ENCODE results near the gene SLC6A6. TPM values are rescaled to one million over a fixed set of nuclear protein-coding genes. Genes with fewer than 3 reads are reported as not detected.

The SLC6A6 gene
- total and polyA plus RNA-seq, 10 of the 15 experiments (the other 5 are each of a cell fraction or from before 2014, with no cell fraction given): 5.6 to 47.0 (median 20.2) TPM

DNA sequence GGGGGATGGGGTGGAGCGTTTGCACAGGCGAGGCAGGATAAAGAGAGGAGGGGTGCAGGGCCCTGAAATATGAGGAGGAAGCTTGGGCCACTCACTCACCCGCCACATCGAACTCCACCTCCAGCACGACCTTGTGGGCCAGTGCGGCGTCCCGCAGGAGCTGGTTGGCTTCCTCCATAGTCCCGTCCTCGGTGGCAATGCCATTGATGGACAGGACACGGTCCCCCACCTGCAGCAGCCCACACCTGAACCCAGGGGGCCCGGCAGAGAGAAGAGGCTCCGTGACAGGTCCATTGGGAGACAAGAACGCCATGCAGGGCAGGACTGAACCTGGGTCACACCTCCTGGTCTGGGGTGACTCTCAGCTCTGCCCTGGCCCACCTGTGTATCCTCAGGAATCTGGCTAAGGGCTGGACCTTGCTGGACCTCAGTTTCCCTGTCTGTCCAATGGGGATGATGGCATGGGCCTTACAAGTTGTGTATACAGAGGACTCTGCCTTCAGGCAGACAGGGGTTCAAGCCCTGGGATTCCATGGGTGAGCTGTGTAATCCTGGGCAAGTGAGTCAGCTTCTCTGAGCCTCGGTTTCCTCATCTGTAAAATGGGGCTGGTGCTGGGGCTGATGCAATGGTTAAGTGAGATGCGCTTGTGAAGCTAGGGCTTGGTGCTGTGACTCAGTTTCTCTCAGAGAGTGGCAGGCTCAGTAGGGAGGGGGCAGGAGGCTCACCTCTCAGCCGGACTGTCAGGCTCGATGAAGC, 111.3 kb downstream of the SLC6A6 start:
- in situ Hi-C loops (cut with MboI) (no loop called here), intact Hi-C loops (cut with micrococcal nuclease; ENCODE audit: unreplicated experiment) (no loop called here)
- WGBS (ENCODE audit: insufficient coverage, insufficient replicate concordance, low lambda C conversion rate, missing lambda C conversion rate): 32% methylated on average over 18 of the region's 18 CpGs
- no peak overlapping the region for H3K9ac ChIP-seq (ENCODE audit: control insufficient read depth, insufficient read depth, low read length)
- no peak for ATAC-seq
- no peak for DNase-seq (ENCODE audit: low read depth, low spot score)
- no peak overlapping the region for H3K4me3 ChIP-seq
- ChIA-PET POLR2A (interaction anchor here (0.6 kb wide), 1 partner anchor 343 kb away, joined by 3 read pairs; no protein-coding TSS in a partner anchor), SMC1A (ENCODE audit: uncharacterized antibody, unreplicated experiment) (no interaction called here), RAD21 (ENCODE audit: unreplicated experiment) (no interaction called here), CTCF (interaction anchor here (0.8 kb wide), 1 partner anchor 408 kb away, joined by 3 read pairs; no protein-coding TSS in a partner anchor)
- H3K27me3 ChIP-seq (replicated peaks in 1 of 2; ENCODE audit: control insufficient read depth in 2 of 2, insufficient read depth in 2 of 2, low read length in 1 of 2): no peaks in the 10 kb centered on the region; a peak in 1 of 4 replicates
- BruUV-seq (replicated peaks): no TSS peak
- H3K36me3 ChIP-seq (ENCODE audit: control insufficient read depth in 2 of 2, insufficient read depth in 2 of 2, low read length in 1 of 2): no peaks in the 10 kb centered on the region
- TF ChIP-seq FOXM1 (IDR thresholded peaks at IDR 0.05; ENCODE audit: low read depth, low read length) (no peak), POLR2AphosphoS5 (IDR thresholded peaks at IDR 0.05; ENCODE audit: low read length) (no peak), ZBED1 (IDR thresholded peaks at IDR 0.05; ENCODE audit: borderline replicate concordance) (no peak), HDAC2 (IDR thresholded peaks at IDR 0.05) (no peak), MEF2B (IDR thresholded peaks at IDR 0.05; ENCODE audit: partially characterized antibody, poor library complexity, severe bottlenecking) (no peak), ZNF217 (IDR thresholded peaks at IDR 0.05) (no peak), DPF2 (IDR thresholded peaks at IDR 0.05) (no peak), EP300 (IDR thresholded peaks at IDR 0.05; ENCODE audit: borderline replicate concordance in 1 of 2, control insufficient read depth in 1 of 2, low read depth in 2 of 2, low read length in 2 of 2) (no peak), SMAD1 (IDR thresholded peaks at IDR 0.05; ENCODE audit: low read depth, partially characterized antibody) (no peak), GATAD2B (conservative IDR thresholded peaks at IDR 0.05; ENCODE audit: low read depth) (no peak), SIN3A (IDR thresholded peaks at IDR 0.05; ENCODE audit: low read depth, low read length) (no peak), SIX5 (IDR thresholded peaks at IDR 0.05; ENCODE audit: low read depth, low read length, severe bottlenecking) (no peak), CREM (IDR thresholded peaks at IDR 0.05; ENCODE audit: low read depth) (no peak), MXI1 (IDR thresholded peaks at IDR 0.05; ENCODE audit: low read depth, low read length) (no peak), CBFB (IDR thresholded peaks at IDR 0.05; ENCODE audit: low read depth) (no peak), CREB1 (IDR thresholded peaks at IDR 0.05; ENCODE audit: low read depth) (no peak), POLR2AphosphoS2 (IDR thresholded peaks at IDR 0.05; ENCODE audit: low read depth, low read length) (no peak), SREBF2 (IDR thresholded peaks at IDR 0.05; ENCODE audit: low read length) (no peak)
- H3K4me1 ChIP-seq (ENCODE audit: control insufficient read depth, insufficient read depth, low read length): no peaks in the 10 kb centered on the region
- no peak overlapping the region for H2AFZ ChIP-seq (ENCODE audit: control insufficient read depth, low read depth, low read length)
- FAIRE-seq: no peak
- H3K79me2 ChIP-seq (ENCODE audit: control insufficient read depth, insufficient read depth, low read length): no peaks in the 10 kb centered on the region
- no peaks in the 10 kb centered on the region for H3K9me3 ChIP-seq (replicated peaks; ENCODE audit: control insufficient read depth, insufficient read depth, low read length)
- H4K20me1 ChIP-seq (ENCODE audit: control insufficient read depth, insufficient read depth): no peaks in the 10 kb centered on the region
- no peak overlapping the region for H3K4me2 ChIP-seq (ENCODE audit: control insufficient read depth, insufficient read depth)
- no peak overlapping the region for H3K27ac ChIP-seq (ENCODE audit: control insufficient read depth, insufficient read depth)

Data from GM12878 (cell line).